ENCODE data around the gene CTNNAL1. TPM values are rescaled to one million over a fixed set of nuclear protein-coding genes. Genes with fewer than 3 reads are reported as not detected.

Gene CTNNAL1
- total RNA-seq, 1 experiment from 2014 or later = 85.6 TPM

GRCh38 chr9:109028457-109028856 lies 15.2 kb upstream of the CTNNAL1 start:
- POLR2A ChIA-PET = interaction anchor here (0.7 to 1.8 kb wide), 4 partner anchors 14 to 73 kb away, joined by 3 to 7 read pairs (median 4); partner anchors contain the start of gene CTNNAL1
- CTCF ChIA-PET = interaction anchor here (1.0 kb wide), 1 partner anchor 72 kb away, joined by 3 read pairs; no protein-coding TSS in a partner anchor
- Mint-ChIP-seq H3K36me3 (ENCODE audit: insufficient read depth, unreplicated experiment) (peaks cover 39% of the 10 kb centered on the region), H3K9me3 (ENCODE audit: unreplicated experiment) (no peaks in the 10 kb centered on the region), H3K27ac (ENCODE audit: low read depth, unreplicated experiment) (no peak overlapping the region), H3K27me3 (ENCODE audit: insufficient read depth, unreplicated experiment) (no peaks in the 10 kb centered on the region), H3K4me1 (ENCODE audit: insufficient read depth, unreplicated experiment) (peaks cover 10% of the 10 kb centered on the region), H3K4me3 (ENCODE audit: unreplicated experiment) (no peak overlapping the region)
- intact Hi-C loops (cut with micrococcal nuclease) = no loop called here
- no peak for DNase-seq (ENCODE audit: unreplicated experiment)
- TF ChIP-seq CTCF (IDR thresholded peaks at IDR 0.05; ENCODE audit: unreplicated experiment) = no peak
- BruUV-seq (replicated peaks) = no TSS peak

- no peak for TF ChIP-seq CTCF (IDR thresholded peaks at IDR 0.05; ENCODE audit: unreplicated experiment)
- Mint-ChIP-seq H3K27ac (ENCODE audit: low read depth, unreplicated experiment) (no peak overlapping the region), H3K9me3 (ENCODE audit: unreplicated experiment) (no peaks in the 10 kb centered on the region), H3K4me1 (ENCODE audit: insufficient read depth, unreplicated experiment) (peaks cover 10% of the 10 kb centered on the region), H3K36me3 (ENCODE audit: insufficient read depth, unreplicated experiment) (peaks cover 33% of the 10 kb centered on the region), H3K4me3 (ENCODE audit: unreplicated experiment) (no peak overlapping the region), H3K27me3 (ENCODE audit: insufficient read depth, unreplicated experiment) (no peaks in the 10 kb centered on the region)
- ChIA-PET POLR2A (no interaction called here), CTCF (interaction anchor here (0.6 kb wide), 1 partner anchor 203 kb away, joined by 4 read pairs; no protein-coding TSS in a partner anchor)
- intact Hi-C loops (cut with micrococcal nuclease) = no loop called here
- no TSS peak for BruUV-seq (replicated peaks)
- no peak for DNase-seq (ENCODE audit: unreplicated experiment)
Observed at GRCh38 chr9:109027176-109027575, 13.9 kb upstream of the CTNNAL1 start.

- peaks cover 27% of the 10 kb centered on the region for H3K36me3 Mint-ChIP-seq (ENCODE audit: insufficient read depth, unreplicated experiment)
- H3K4me1 Mint-ChIP-seq (ENCODE audit: insufficient read depth, unreplicated experiment) = peaks cover 2% of the 10 kb centered on the region
- H3K4me3 Mint-ChIP-seq (ENCODE audit: unreplicated experiment) = no peak overlapping the region
- intact Hi-C loops (cut with micrococcal nuclease) = no loop called here
- DNase-seq (ENCODE audit: unreplicated experiment) = no peak
- no peaks in the 10 kb centered on the region for H3K27me3 Mint-ChIP-seq (ENCODE audit: insufficient read depth, unreplicated experiment)
- POLR2A ChIA-PET = no interaction called here
- no peak overlapping the region for H3K27ac Mint-ChIP-seq (ENCODE audit: low read depth, unreplicated experiment)
- no peak for TF ChIP-seq CTCF (IDR thresholded peaks at IDR 0.05; ENCODE audit: unreplicated experiment)
- BruUV-seq (replicated peaks) = no TSS peak
- H3K9me3 Mint-ChIP-seq (ENCODE audit: unreplicated experiment) = no peaks in the 10 kb centered on the region
- CTCF ChIA-PET = no interaction called here
Observed at GRCh38 chr9:109026306-109026705, 13.0 kb upstream of the CTNNAL1 start.

- Mint-ChIP-seq H3K4me1 (ENCODE audit: insufficient read depth, unreplicated experiment) (no peaks in the 10 kb centered on the region), H3K9me3 (ENCODE audit: unreplicated experiment) (no peaks in the 10 kb centered on the region), H3K36me3 (ENCODE audit: insufficient read depth, unreplicated experiment) (peaks cover 43% of the 10 kb centered on the region), H3K27me3 (ENCODE audit: insufficient read depth, unreplicated experiment) (no peaks in the 10 kb centered on the region), H3K27ac (ENCODE audit: low read depth, unreplicated experiment) (no peak overlapping the region), H3K4me3 (ENCODE audit: unreplicated experiment) (no peak overlapping the region)
- no peak for TF ChIP-seq CTCF (IDR thresholded peaks at IDR 0.05; ENCODE audit: unreplicated experiment)
- no TSS peak for BruUV-seq (replicated peaks)
- CTCF ChIA-PET = interaction anchor here (0.7 to 0.9 kb wide), 2 partner anchors 9 to 238 kb away, joined by 3 read pairs; no protein-coding TSS in a partner anchor
- intact Hi-C loops (cut with micrococcal nuclease) = no loop called here
- DNase-seq (ENCODE audit: unreplicated experiment) = no peak
- POLR2A ChIA-PET = interaction anchor here (0.9 to 1.5 kb wide), 2 partner anchors 9 to 12 kb away, joined by 3 to 6 read pairs; partner anchors contain the start of gene CTNNAL1
Observed at GRCh38 chr9:109022873-109023272, 9.6 kb upstream of the CTNNAL1 start.
